ENCODE data around the gene COPS3. TPM values are rescaled to one million over a fixed set of nuclear protein-coding genes. Genes with fewer than 3 reads are reported as not detected.

The COPS3 gene
- polyA plus RNA-seq, 1 donor from 2014 or later = 213 TPM

DNA sequence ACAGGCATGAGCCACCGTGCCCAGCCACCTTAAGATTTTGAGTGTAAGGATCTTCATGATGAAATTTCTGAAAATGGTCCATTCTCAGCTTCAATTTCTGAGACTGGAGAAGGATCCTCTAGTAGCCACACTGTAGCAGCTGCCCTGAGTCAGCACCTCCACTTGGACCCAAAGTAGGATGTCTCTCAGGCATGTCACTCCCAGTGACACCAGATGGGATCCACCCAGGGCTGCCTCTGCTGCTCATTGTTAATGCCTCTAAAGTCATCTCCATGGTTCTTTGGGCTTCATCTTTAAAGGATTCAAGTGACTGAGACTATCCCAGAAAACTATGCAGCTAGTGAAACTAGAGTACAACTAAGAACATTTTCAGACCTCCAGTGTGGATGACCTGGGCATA, 82.8 kb downstream of the COPS3 start:
- Histone ChIP-seq H3F3A (ENCODE audit: insufficient read depth, low read length, poor library complexity, severe bottlenecking) (no peaks in the 10 kb centered on the region), H3K4me3 (ENCODE audit: low read length) (no peak overlapping the region), H4K20me1 (ENCODE audit: insufficient read depth) (no peaks in the 10 kb centered on the region), H3K4me2 (ENCODE audit: low read length) (no peak overlapping the region), H3K9me2 (ENCODE audit: insufficient read depth, low read length) (no peaks in the 10 kb centered on the region), H3K9me3 (ENCODE audit: low read length) (no peaks in the 10 kb centered on the region), H3K79me2 (replicated peaks; ENCODE audit: insufficient read depth, low read length) (no peaks in the 10 kb centered on the region), H3K27me3 (ENCODE audit: insufficient read depth, low read depth, low read length) (no peaks in the 10 kb centered on the region), H2AFZ (ENCODE audit: low read depth, low read length) (no peak overlapping the region), H3K9ac (ENCODE audit: low read length) (no peak overlapping the region), H3K27ac (ENCODE audit: low read length) (no peak overlapping the region), H3K36me3 (ENCODE audit: insufficient read depth, low read length) (no peaks in the 10 kb centered on the region)
- TF ChIP-seq SMC3 (conservative IDR thresholded peaks at IDR 0.05; ENCODE audit: poor library complexity) = no peak
- TF ChIP-seq REST (IDR thresholded peaks at IDR 0.05; ENCODE audit: borderline replicate concordance) = no peak
- no peak for TF ChIP-seq RAD21 (conservative IDR thresholded peaks at IDR 0.05)
- TF ChIP-seq EZH2 (IDR thresholded peaks at IDR 0.05; ENCODE audit: borderline replicate concordance, insufficient read depth, low read length, poor library complexity, severe bottlenecking) = no peak
- no peak for TF ChIP-seq MXI1 (conservative IDR thresholded peaks at IDR 0.05; ENCODE audit: poor library complexity, severe bottlenecking)
- TF ChIP-seq TAF1 (IDR thresholded peaks at IDR 0.05; ENCODE audit: low read depth) = no peak
- no peak for TF ChIP-seq POLR2AphosphoS5 (IDR thresholded peaks at IDR 0.05)
- no peak for TF ChIP-seq CTCF (IDR thresholded peaks at IDR 0.05; ENCODE audit: poor library complexity, severe bottlenecking)
- TF ChIP-seq EP300 (conservative IDR thresholded peaks at IDR 0.05; ENCODE audit: poor library complexity, severe bottlenecking) = no peak

DNA sequence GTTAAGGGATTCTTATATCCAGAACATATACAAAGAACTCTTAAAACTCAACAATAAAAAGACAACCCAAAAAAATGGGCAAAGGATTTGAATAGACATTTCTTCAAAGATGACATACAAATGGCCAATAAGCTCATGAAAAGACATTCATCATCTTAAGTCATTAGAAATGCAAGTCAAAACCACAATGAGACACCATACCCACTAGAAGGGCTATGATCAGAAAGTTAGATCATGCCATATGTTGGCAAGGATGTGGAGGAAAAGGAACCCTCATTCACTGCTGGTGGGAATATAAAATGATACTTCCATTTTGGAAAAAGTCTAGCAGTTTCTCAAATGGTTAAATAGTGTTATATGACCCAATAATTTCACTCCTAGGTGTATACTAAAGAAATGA, 84.3 kb downstream of the COPS3 start:
- H3K9me2 ChIP-seq (ENCODE audit: insufficient read depth, low read length) = no peaks in the 10 kb centered on the region
- no peak overlapping the region for H3K4me2 ChIP-seq (ENCODE audit: low read length)
- no peaks in the 10 kb centered on the region for H4K20me1 ChIP-seq (ENCODE audit: insufficient read depth)
- no peak overlapping the region for H3K27ac ChIP-seq (ENCODE audit: low read length)
- no peaks in the 10 kb centered on the region for H3F3A ChIP-seq (ENCODE audit: insufficient read depth, low read length, poor library complexity, severe bottlenecking)
- H3K79me2 ChIP-seq (replicated peaks; ENCODE audit: insufficient read depth, low read length) = no peaks in the 10 kb centered on the region
- no peak overlapping the region for H2AFZ ChIP-seq (ENCODE audit: low read depth, low read length)
- TF ChIP-seq POLR2AphosphoS5 (IDR thresholded peaks at IDR 0.05) (no peak), TAF1 (IDR thresholded peaks at IDR 0.05; ENCODE audit: low read depth) (no peak), EP300 (conservative IDR thresholded peaks at IDR 0.05; ENCODE audit: poor library complexity, severe bottlenecking) (no peak), MXI1 (conservative IDR thresholded peaks at IDR 0.05; ENCODE audit: poor library complexity, severe bottlenecking) (no peak), REST (IDR thresholded peaks at IDR 0.05; ENCODE audit: borderline replicate concordance) (no peak), EZH2 (IDR thresholded peaks at IDR 0.05; ENCODE audit: borderline replicate concordance, insufficient read depth, low read length, poor library complexity, severe bottlenecking) (no peak), RAD21 (conservative IDR thresholded peaks at IDR 0.05) (no peak), CTCF (IDR thresholded peaks at IDR 0.05; ENCODE audit: poor library complexity, severe bottlenecking) (no peak), SMC3 (conservative IDR thresholded peaks at IDR 0.05; ENCODE audit: poor library complexity) (no peak)
- no peaks in the 10 kb centered on the region for H3K9me3 ChIP-seq (ENCODE audit: low read length)
- no peaks in the 10 kb centered on the region for H3K27me3 ChIP-seq (ENCODE audit: insufficient read depth, low read depth, low read length)
- no peaks in the 10 kb centered on the region for H3K36me3 ChIP-seq (ENCODE audit: insufficient read depth, low read length)
- no peak overlapping the region for H3K9ac ChIP-seq (ENCODE audit: low read length)
- H3K4me3 ChIP-seq (ENCODE audit: low read length) = no peak overlapping the region
